Measurements from ENCODE around the gene OR6S1. TPM values are rescaled to one million over a fixed set of nuclear protein-coding genes. Genes with fewer than 3 reads are reported as not detected.

OR6S1 gene
- total and polyA plus RNA-seq, 2 of the 8 experiments (the other 6 are each of a cell fraction or from before 2014, with no cell fraction given), result not detected

DNA sequence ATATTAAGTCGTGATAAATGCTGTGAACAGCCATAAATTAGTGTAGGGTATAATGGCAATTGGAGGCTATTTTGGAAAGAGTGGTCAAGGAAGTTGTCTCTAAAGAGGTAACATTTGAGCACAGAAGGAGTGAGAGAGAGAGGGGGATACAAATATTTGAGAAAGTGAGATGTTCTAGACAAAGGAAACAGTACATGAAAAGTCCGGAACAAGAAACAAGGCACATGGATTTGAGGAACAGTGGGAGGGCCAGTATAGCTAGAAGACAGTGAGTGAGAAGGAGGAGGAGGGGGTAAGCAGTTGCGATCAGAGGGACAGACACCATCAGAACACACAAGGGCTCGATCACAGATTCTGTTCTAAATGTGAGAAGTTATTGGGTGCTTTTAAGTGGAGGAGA is 30.2 kb downstream of the OR6S1 start:
- H2BK120ac ChIP-seq (replicated peaks; ENCODE audit: low read depth, low read length), result no peak overlapping the region
- no peak for FAIRE-seq
- ChIA-PET POLR2A (ENCODE audit: partially characterized antibody) (interaction anchor here (0.7 kb wide), 1 partner anchor 198 kb away, joined by 3 read pairs; the partner anchor contains the start of gene TEP1), CTCF (ENCODE audit: partially characterized antibody) (interaction anchor here (1.5 to 6.3 kb wide), 3 partner anchors 76 to 284 kb away, joined by 4 to 35 read pairs (median 6); partner anchors contain the start of gene TEP1)
- H3K79me1 ChIP-seq (ENCODE audit: low read depth, low read length), result no peaks in the 10 kb centered on the region
- no peak overlapping the region for H3K4me3 ChIP-seq (ENCODE audit: extremely low read depth in 1 of 4, insufficient read depth in 2 of 4, low read depth in 3 of 4, low read length in 4 of 4)
- no peak overlapping the region for H3K56ac ChIP-seq (replicated peaks; ENCODE audit: insufficient read length, low read depth, low read length)
- no peaks in the 10 kb centered on the region for H3K27me3 ChIP-seq (replicated peaks in 1 of 4; ENCODE audit: control insufficient read depth in 3 of 4, extremely low read depth in 1 of 4, insufficient read depth in 3 of 4, low read length in 3 of 4)
- no peak overlapping the region for H3K27ac ChIP-seq (ENCODE audit: low read depth, low read length)
- H3K9ac ChIP-seq (replicated peaks in 1 of 4; ENCODE audit: extremely low read depth in 1 of 4, low read depth in 3 of 4, low read length in 3 of 4), result no peak overlapping the region
- H3K14ac ChIP-seq (ENCODE audit: insufficient read length), result no peak overlapping the region
- H3K4me2 ChIP-seq (ENCODE audit: insufficient read depth in 1 of 2, low read depth in 2 of 2, low read length in 2 of 2), result no peak overlapping the region; a peak in 1 of 4 replicates
- H3K4me1 ChIP-seq (replicated peaks in 1 of 4; ENCODE audit: control insufficient read depth in 3 of 4, insufficient read depth in 4 of 4, low read length in 3 of 4), result peaks cover 0 to 2% (median 0%) of the 10 kb centered on the region in 4 experiments; a peak in 2 of 7 replicates
- no peak overlapping the region for H3K4ac ChIP-seq (replicated peaks; ENCODE audit: insufficient read length, low read depth, low read length)
- H2AK5ac ChIP-seq (ENCODE audit: low read depth, low read length), result no peak overlapping the region
- DNase-seq (ENCODE audit: low read depth in 1 of 2, low spot score in 2 of 2), result no peak
- no peak overlapping the region for H3K18ac ChIP-seq (ENCODE audit: extremely low read depth, low read length)
- H2BK5ac ChIP-seq (ENCODE audit: low read depth, low read length), result no peak overlapping the region
- WGBS, 2 experiments (ENCODE audit: extremely low coverage in 1 of 2, insufficient coverage in 1 of 2, insufficient read length in 1 of 2, insufficient replicate concordance in 2 of 2, low coverage in 1 of 2, low lambda C conversion rate in 2 of 2, missing lambda C conversion rate in 1 of 2), result 75% methylated on average over 4 of the region's 4 CpGs; no CpG with 5 or more reads in 1 of the 2 experiments
- H3K23ac ChIP-seq (ENCODE audit: insufficient read length), result no peak overlapping the region
- no peaks in the 10 kb centered on the region for H3K9me3 ChIP-seq (ENCODE audit: insufficient read depth in 2 of 2, low read depth in 1 of 2, low read length in 1 of 2)
- no peak overlapping the region for H4K91ac ChIP-seq (replicated peaks; ENCODE audit: insufficient read length, low read length)
- H3K36me3 ChIP-seq (ENCODE audit: control insufficient read depth in 2 of 4, insufficient read depth in 4 of 4, low read length in 3 of 4), result no peaks in the 10 kb centered on the region
- H3K79me2 ChIP-seq (ENCODE audit: control insufficient read depth in 1 of 2, insufficient read depth in 2 of 2, low read length in 2 of 2), result no peaks in the 10 kb centered on the region
- H2AFZ ChIP-seq (ENCODE audit: low read length), result no peak overlapping the region
- H3K23me2 ChIP-seq (ENCODE audit: low read depth, low read length), result peaks cover 4% of the 10 kb centered on the region
- no peaks in the 10 kb centered on the region for H4K20me1 ChIP-seq (replicated peaks in 1 of 2; ENCODE audit: control insufficient read depth in 1 of 2, insufficient read depth in 2 of 2, low read length in 2 of 2)
- no peak overlapping the region for H2BK15ac ChIP-seq (ENCODE audit: low read length)
- no peak overlapping the region for H4K8ac ChIP-seq (ENCODE audit: extremely low read depth, insufficient read depth, low read length)
- no peak overlapping the region for H4K5ac ChIP-seq (ENCODE audit: insufficient read length, low read depth, low read length)
- H2BK12ac ChIP-seq (ENCODE audit: low read depth, low read length), result no peak overlapping the region
- no peak overlapping the region for H2BK20ac ChIP-seq (ENCODE audit: low read length)
- TF ChIP-seq YY1 (IDR thresholded peaks at IDR 0.05; ENCODE audit: low read depth, low read length), result no peak
- no peak for TF ChIP-seq KDM4A (IDR thresholded peaks at IDR 0.05; ENCODE audit: low read depth, low read length, severe bottlenecking)
- TF ChIP-seq, protein P1, sequence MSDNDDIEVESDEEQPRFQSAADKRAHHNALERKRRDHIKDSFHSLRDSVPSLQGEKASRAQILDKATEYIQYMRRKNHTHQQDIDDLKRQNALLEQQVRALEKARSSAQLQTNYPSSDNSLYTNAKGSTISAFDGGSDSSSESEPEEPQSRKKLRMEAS (IDR thresholded peaks at IDR 0.05), result no peak
- no peak for TF ChIP-seq SP1 (IDR thresholded peaks at IDR 0.05; ENCODE audit: low read depth, low read length)
- TF ChIP-seq KDM5A (IDR thresholded peaks at IDR 0.05; ENCODE audit: low read length), result no peak
- TF ChIP-seq GTF2F1 (IDR thresholded peaks at IDR 0.05; ENCODE audit: borderline replicate concordance, low read depth, low read length), result no peak
- no peak for TF ChIP-seq TBP (IDR thresholded peaks at IDR 0.05; ENCODE audit: low read depth, low read length)
- TF ChIP-seq KDM1A (IDR thresholded peaks at IDR 0.05; ENCODE audit: borderline replicate concordance, low read length), result no peak
- TF ChIP-seq RFX5 (IDR thresholded peaks at IDR 0.05; ENCODE audit: borderline replicate concordance, low read depth, low read length), result no peak
